PC-9 (cell line): ENCODE data around the gene MKNK2. TPM values are rescaled to one million over a fixed set of nuclear protein-coding genes. Genes with fewer than 3 reads are reported as not detected.
A peak's percentile ranks its signal among the peaks of the same experiment; 100 is the strongest.

Experiments used
- BruUV-seq: library from RNA; stranded (reverse); fragments of 400-500 nt; replicated peaks from 2 replicates; lab custom pipeline; 2021; lab: Mats Ljungman, UMichigan
- CTCF ChIA-PET: fragments of 300-600 bp; sonication (Branson Sonifier 250); formaldehyde crosslinking; loops from one replicate; lab custom pipeline; 2022; ENCODE audit warnings: antibody characterized with exemption; lab: Charles Lee
- POLR2A ChIA-PET: fragments of 300-600 bp; sonication (Branson Sonifier 250); formaldehyde crosslinking; loops from one replicate; lab custom pipeline; 2022; ENCODE audit warnings: antibody characterized with exemption; ENCODE audit not compliant: unreplicated experiment; lab: Charles Lee
- DNase-seq, 2 experiments: peaks; one replicate each; pipeline versions ENCODE4 v3.0.0 to v3.0.0-alpha.2; 2015 to 2022; ENCODE audit warnings: mixed read lengths in 1 of 2
- H2AFZ ChIP-seq: fragments of 200-600 bp; sonication (generic); 2 replicates; pipeline ENCODE4 v1.8.1; 2017; ENCODE audit warnings: antibody characterized with exemption
- H3F3A ChIP-seq: fragments of 200-600 bp; sonication (generic); 2 replicates; pipeline ENCODE4 v1.8.1; 2017; ENCODE audit warnings: antibody characterized with exemption, mild to moderate bottlenecking, low read depth; ENCODE audit not compliant: insufficient read depth
- H3K27ac ChIP-seq: fragments of 200-600 bp; sonication (generic); 2 replicates; pipeline ENCODE4 v1.6.1; 2016; ENCODE audit warnings: mixed run types
- H3K27me3 ChIP-seq: fragments of 200-600 bp; sonication (generic); 2 replicates; pipeline ENCODE4 v1.6.1; 2016; ENCODE audit warnings: low read depth, mixed run types; ENCODE audit not compliant: insufficient read depth
- H3K36me3 ChIP-seq: fragments of 200-600 bp; sonication (generic); 2 replicates; pipeline ENCODE4 v1.6.1; 2016; ENCODE audit warnings: low read depth, mixed run types
- H3K4me1 ChIP-seq: fragments of 200-600 bp; sonication (generic); replicated peaks from 2 replicates; pipeline ENCODE4 v1.6.1; 2016; ENCODE audit warnings: mixed run types; ENCODE audit not compliant: insufficient read depth
- H3K4me2 ChIP-seq: fragments of 200-600 bp; sonication (generic); 2 replicates; pipeline ENCODE4 v1.6.1; 2017; ENCODE audit warnings: mixed run types
- H3K4me3 ChIP-seq: fragments of 200-600 bp; sonication (generic); 2 replicates; pipeline ENCODE4 v1.6.1; 2016; ENCODE audit warnings: mixed run types
- H3K79me2 ChIP-seq: fragments of 200-600 bp; sonication (generic); 2 replicates; pipeline ENCODE4 v1.6.1; 2017; ENCODE audit warnings: low read depth, mixed run types
- H3K9me2 ChIP-seq: fragments of 200-600 bp; sonication (generic); 2 replicates; pipeline ENCODE4 v1.8.1; 2017; ENCODE audit warnings: mild to moderate bottlenecking; ENCODE audit not compliant: insufficient read depth
- H3K9me3 ChIP-seq: fragments of 200-600 bp; sonication (generic); 2 replicates; pipeline ENCODE4 v1.8.1; 2016; ENCODE audit warnings: low read depth; ENCODE audit not compliant: insufficient read depth
- H4K20me1 ChIP-seq: fragments of 200-600 bp; sonication (generic); 2 replicates; pipeline ENCODE4 v1.8.1; 2017; ENCODE audit not compliant: insufficient read depth
- EZH2 ChIP-seq: fragments of 200-600 bp; sonication (generic); IDR thresholded peaks from 2 replicates; pipeline ENCODE4 v1.8.0; 2017; ENCODE audit warnings: antibody characterized with exemption, low read depth
- intact Hi-C: fragments of 100-400 bp; cut with micrococcal nuclease; formaldehyde crosslinking; loops from one replicate; pipeline ENCODE4 v1.10.0; 2022; ENCODE audit not compliant: unreplicated experiment
- total RNA-seq: library from RNA; stranded (reverse); gene quantifications from 2 replicates; pipeline ENCODE4 v1.2.3, GENCODE V29; 2021
- TF ChIP-seq, protein P1 (sequence below): fragments of 200-600 bp; sonication (generic); conservative IDR thresholded peaks from 2 replicates; pipeline ENCODE4 v1.6.1; 2017; ENCODE audit warnings: mixed run types, antibody characterized with exemption, mild to moderate bottlenecking, moderate library complexity

The MKNK2 gene
- total RNA-seq, 1 experiment from 2014 or later = 132 TPM

DNA sequence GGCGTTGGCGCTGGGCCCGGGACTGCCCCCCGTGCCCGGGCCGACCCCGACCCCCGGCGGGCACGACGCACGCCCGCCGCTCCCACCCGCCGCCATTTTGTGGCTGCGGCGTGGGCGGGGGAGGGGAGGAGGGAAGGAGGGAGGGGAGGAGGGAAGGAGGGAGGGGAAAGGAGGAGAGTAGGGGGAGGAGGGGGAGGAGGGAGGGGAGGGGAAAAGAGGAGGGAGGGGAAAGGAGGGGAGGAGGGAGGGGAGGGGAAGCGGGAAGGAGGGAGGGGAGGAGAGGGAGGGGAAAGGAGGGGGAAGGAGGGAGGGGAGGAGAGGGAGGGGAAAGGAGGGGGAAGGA is 35.5 kb downstream of the MKNK2 start, which contains the start of gene BTBD2:
BTBD2 (minus strand) TSS at position 107 of the 343 bp plus-strand sequence; CDS start at position 96, 11 bp downstream.
- no peaks in the 10 kb centered on the region for H3F3A ChIP-seq
- no peaks in the 10 kb centered on the region; the same call in 1 of the 2 replicates for H3K4me1 ChIP-seq
- no peak within 1 kb of the TSS for H2AFZ ChIP-seq
- no peaks in the 10 kb centered on the region for H3K9me3 ChIP-seq
- no peak within 1 kb of the TSS for H3K27ac ChIP-seq
- no peak for DNase-seq
- no peaks in the 10 kb centered on the region for H4K20me1 ChIP-seq
- H3K4me2 ChIP-seq = peak within 1 kb of the TSS; percentile 71
- no peaks in the 10 kb centered on the region for H3K9me2 ChIP-seq
- H3K36me3 ChIP-seq = no peaks in the 10 kb centered on the region
- intact Hi-C loops = loop anchor here (10.0 kb wide), 1 partner anchor 139 kb away; the partner anchor contains the start of gene AP3D1
- TF ChIP-seq, protein P1, sequence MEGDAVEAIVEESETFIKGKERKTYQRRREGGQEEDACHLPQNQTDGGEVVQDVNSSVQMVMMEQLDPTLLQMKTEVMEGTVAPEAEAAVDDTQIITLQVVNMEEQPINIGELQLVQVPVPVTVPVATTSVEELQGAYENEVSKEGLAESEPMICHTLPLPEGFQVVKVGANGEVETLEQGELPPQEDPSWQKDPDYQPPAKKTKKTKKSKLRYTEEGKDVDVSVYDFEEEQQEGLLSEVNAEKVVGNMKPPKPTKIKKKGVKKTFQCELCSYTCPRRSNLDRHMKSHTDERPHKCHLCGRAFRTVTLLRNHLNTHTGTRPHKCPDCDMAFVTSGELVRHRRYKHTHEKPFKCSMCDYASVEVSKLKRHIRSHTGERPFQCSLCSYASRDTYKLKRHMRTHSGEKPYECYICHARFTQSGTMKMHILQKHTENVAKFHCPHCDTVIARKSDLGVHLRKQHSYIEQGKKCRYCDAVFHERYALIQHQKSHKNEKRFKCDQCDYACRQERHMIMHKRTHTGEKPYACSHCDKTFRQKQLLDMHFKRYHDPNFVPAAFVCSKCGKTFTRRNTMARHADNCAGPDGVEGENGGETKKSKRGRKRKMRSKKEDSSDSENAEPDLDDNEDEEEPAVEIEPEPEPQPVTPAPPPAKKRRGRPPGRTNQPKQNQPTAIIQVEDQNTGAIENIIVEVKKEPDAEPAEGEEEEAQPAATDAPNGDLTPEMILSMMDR = no peak
- TF ChIP-seq EZH2 = no peak
- ChIA-PET POLR2A (no interaction called here), CTCF (no interaction called here)
- H3K4me3 ChIP-seq = peak within 1 kb of the TSS; percentile 54
- no TSS peak for BruUV-seq
- H3K27me3 ChIP-seq = no peaks in the 10 kb centered on the region
- peaks cover 15% of the 10 kb centered on the region for H3K79me2 ChIP-seq

DNA sequence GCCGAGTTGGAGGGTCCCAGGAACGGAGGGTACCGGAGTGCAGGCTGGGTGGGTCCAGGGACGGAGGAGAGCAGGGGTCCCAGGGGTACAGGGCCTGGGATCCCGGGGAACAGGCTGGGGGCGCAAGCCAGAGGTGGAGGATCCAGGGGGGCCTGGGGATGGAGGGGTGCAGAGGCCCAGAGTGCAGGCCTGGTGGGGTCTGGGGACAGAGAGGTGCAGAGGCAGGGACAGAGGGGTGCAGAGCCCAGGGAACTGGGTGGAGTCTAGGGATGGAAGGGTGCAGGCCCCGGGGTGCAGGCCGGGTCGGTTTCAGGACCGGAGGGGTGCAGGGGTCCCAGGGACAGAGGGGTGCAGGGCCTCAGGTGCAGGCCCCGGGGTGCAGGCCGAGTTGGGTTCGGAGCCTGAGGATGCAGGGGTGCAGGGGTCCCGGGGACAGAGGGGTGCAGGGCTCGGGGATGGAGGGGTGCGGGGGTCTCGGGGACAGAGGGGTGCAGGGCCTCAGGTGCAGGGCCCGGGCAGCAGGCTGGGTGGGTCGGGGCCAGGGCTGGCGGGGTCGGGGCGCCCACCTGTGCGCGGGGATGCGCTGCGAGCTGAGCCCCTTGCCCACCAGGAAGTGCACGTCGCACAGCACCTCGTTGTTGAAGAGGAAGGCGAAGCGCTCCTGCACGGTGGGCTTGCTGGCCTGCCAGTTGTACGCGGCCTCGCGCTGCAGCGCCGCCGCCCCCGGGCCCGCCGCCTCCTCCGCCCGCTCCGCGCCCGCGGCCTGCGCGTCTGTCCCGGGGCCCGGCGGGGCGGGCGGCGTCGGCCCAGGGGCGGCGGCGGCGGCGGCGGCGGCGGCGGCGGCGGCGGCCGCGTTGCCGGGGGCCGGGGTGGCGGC is 36.1 kb downstream of the MKNK2 start:
- H3K27ac ChIP-seq = no peak overlapping the region
- peak overlapping the region; percentile 71 for H3K4me2 ChIP-seq
- ChIA-PET CTCF (no interaction called here), POLR2A (no interaction called here)
- no peaks in the 10 kb centered on the region for H3K9me2 ChIP-seq
- BruUV-seq = no TSS peak
- peaks cover 15% of the 10 kb centered on the region for H3K79me2 ChIP-seq
- no peaks in the 10 kb centered on the region for H4K20me1 ChIP-seq
- H3K27me3 ChIP-seq = no peaks in the 10 kb centered on the region
- no peaks in the 10 kb centered on the region for H3F3A ChIP-seq
- H3K4me3 ChIP-seq = peak overlapping the region; percentile 54
- intact Hi-C loops = loop anchor here (10.0 kb wide), 1 partner anchor 140 kb away; the partner anchor contains the start of gene AP3D1
- DNase-seq = no peak
- H3K4me1 ChIP-seq = no peaks in the 10 kb centered on the region; the same call in 1 of the 2 replicates
- no peak for TF ChIP-seq EZH2
- TF ChIP-seq, protein P1 = no peak
- no peaks in the 10 kb centered on the region for H3K36me3 ChIP-seq
- no peak overlapping the region for H2AFZ ChIP-seq
- no peaks in the 10 kb centered on the region for H3K9me3 ChIP-seq

DNA sequence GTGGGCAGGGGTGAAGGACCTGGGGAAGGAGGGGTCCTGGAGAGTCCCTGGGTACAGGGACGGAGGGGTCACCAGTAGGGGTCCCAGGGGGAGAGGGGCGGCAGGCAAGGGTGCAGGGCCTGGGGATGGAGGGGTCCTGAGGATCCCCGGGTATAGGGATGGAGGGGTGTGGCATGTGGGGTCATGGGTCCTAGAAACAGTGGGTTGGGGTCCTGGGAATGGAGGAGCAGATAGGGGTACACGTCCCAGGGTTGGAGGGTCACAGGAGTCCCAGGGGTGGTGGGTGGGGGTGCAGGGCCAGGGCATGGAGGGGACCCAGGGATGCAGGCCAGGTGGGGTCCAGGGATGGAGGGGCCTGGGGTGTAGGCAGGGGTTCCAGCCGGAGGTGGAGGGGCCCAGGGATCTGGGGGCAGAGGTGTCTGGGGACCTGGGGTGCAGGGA is 36.9 kb downstream of the MKNK2 start:
- H3K4me1 ChIP-seq = no peaks in the 10 kb centered on the region; the same call in 1 of the 2 replicates
- CTCF ChIA-PET = no interaction called here
- no TSS peak for BruUV-seq
- no peak overlapping the region for H3K27ac ChIP-seq
- peaks cover 15% of the 10 kb centered on the region for H3K79me2 ChIP-seq
- intact Hi-C loops = loop anchor here (10.0 kb wide), 1 partner anchor 141 kb away; the partner anchor contains the start of gene AP3D1
- no peak overlapping the region for H3K4me3 ChIP-seq
- no peak for DNase-seq
- no peaks in the 10 kb centered on the region for H3K27me3 ChIP-seq
- POLR2A ChIA-PET = no interaction called here
- H3K9me2 ChIP-seq = no peaks in the 10 kb centered on the region
- H3K9me3 ChIP-seq = no peaks in the 10 kb centered on the region
- no peak overlapping the region for H2AFZ ChIP-seq
- no peaks in the 10 kb centered on the region for H3F3A ChIP-seq
- H3K4me2 ChIP-seq = peak overlapping the region; percentile 71
- H4K20me1 ChIP-seq = no peaks in the 10 kb centered on the region
- no peaks in the 10 kb centered on the region for H3K36me3 ChIP-seq
- no peak for TF ChIP-seq EZH2
- TF ChIP-seq, protein P1 = no peak
